Fibroblast of skin of left quadriceps (primary cell): ENCODE measurements around the gene POLD2.

ENCODE experiments used
- DNase-seq, 2 experiments: peaks; one replicate each; pipeline ENCODE4 v3.0.0-alpha.2; 2013; ENCODE audit warnings: low read depth in 2 of 2

Gene POLD2

DNA sequence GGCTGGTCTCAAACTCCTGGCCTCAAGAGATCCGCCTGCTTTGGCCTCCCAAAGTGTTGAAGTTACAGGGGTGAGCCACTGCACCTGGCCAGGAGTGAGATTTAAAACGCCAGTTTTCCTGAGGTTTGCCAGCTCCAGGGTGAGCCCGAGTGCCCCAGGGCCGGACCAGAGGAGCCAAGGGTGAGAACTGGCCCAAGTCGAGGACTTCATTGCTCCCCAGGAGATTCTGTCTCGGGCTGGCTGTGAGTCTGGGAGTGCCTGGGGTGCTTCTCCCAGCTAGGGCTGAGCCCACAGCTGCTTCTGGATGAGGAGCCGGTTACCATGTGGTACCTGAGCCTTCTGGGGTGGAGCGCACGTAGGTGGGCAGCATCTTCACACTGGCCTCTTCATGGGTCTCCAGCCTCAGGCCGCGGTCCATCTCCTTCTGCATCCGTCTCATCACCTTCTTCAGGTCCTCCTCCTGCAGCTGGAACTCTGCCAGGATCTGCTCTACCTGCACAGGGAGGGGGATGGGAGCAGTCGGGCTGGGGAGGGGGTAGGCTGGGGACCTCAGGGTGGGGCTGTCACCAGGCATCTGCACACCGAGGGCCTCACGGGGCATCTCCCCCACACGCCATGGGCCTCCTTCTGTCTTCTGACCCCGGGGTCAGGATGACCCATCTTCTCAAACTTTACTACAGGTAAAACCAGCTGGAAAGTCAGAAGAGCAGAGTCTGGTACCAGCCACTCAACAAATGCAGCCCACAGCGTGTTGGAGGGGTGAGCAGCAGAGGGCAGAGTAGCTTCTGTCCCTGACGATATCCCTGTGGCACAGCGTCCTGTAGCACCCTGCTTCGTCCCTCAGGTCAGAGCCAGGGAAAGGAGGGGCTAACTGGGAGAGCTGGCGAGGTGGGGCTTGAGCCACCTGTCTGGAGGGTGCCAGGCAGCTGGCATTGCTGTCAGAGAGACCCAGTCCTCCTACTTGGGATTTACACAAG, 29.9 kb upstream of the POLD2 start:
- no peak for DNase-seq

DNA sequence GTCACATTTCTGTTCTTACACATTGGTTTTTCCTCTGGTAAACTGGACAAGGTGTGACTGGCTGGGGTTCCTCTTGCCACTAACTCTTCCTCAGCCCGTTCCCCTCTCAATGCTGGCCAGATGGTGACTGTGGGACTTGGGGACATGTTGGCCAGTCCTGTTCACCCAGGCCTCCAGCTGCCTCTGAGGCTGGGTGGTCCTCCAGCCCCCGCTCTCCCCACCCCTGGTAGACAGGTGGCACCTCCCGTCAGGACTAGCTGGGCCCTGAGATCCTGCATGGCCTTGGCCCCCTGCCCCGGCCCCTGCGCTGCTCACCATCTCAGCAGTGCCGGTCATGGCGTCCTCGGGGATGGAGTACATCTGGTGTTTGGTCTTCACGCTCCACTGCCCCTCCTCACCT, 28.6 kb upstream of the POLD2 start:
- DNase-seq = no peak

DNA sequence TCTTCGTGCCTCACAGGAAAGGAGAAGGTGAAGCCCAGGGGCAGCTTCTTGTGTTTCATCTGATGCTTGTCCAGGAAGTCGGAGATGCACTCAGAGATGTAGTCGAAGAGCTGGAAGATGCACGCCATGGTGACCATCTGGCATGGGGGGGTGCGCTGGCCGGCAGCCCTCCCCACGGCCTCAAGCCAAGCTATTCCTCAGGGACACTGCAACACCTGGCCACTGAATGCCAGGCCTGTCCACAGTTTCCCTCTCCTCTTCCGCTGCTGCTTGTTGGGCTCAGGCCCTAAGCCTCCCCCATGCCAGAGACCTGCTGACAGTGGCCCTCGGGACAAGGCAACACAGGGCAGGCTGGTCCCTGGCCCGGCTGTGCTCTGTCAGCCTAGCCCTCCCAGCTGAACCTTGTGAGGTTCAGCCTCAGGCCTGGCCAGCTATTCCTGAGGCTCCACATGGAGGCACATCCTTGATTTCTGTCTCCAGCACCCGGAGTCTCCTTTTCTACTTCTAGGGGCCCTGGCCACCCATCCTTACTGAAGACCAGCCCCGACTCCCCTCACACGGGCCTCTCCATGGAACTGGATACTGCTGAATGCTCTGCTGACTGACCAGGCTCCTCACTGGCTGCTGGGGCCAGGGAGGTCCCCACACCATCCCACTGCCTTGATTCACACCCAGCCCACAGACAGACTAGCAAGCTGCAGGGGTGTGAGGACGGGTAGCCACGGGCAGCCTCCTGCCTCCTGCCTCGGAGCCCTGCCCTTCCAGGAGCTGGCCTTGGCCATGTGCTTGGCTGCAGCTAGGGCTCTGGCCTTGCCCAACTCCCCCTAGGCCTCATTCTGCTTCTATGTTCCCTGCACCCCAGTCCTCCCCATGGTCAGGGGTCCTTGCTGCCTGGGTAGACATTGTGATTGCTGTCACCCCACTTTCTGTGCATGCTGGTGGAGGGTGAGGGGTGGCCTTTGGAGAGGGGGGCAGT, 27.9 kb upstream of the POLD2 start:
- DNase-seq = no peak

DNA sequence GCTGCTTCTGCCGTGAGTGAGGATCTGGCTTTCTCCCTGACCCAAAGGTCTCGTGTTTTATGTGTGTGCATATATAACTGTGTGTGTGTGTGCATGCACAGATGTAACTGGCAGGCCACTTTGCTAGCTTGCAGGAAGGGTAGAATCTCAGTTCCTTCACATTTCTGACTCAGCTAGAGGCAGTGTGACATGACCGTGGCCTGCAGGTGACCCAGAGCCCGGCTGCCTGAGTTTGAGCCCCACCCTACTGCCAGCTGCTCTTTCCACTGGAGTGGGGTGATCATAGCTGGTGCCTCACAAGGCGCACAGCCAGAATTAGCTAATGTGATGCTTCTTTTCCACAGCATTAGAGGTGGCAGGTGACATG, 27.1 kb upstream of the POLD2 start:
- DNase-seq = no peak

DNA sequence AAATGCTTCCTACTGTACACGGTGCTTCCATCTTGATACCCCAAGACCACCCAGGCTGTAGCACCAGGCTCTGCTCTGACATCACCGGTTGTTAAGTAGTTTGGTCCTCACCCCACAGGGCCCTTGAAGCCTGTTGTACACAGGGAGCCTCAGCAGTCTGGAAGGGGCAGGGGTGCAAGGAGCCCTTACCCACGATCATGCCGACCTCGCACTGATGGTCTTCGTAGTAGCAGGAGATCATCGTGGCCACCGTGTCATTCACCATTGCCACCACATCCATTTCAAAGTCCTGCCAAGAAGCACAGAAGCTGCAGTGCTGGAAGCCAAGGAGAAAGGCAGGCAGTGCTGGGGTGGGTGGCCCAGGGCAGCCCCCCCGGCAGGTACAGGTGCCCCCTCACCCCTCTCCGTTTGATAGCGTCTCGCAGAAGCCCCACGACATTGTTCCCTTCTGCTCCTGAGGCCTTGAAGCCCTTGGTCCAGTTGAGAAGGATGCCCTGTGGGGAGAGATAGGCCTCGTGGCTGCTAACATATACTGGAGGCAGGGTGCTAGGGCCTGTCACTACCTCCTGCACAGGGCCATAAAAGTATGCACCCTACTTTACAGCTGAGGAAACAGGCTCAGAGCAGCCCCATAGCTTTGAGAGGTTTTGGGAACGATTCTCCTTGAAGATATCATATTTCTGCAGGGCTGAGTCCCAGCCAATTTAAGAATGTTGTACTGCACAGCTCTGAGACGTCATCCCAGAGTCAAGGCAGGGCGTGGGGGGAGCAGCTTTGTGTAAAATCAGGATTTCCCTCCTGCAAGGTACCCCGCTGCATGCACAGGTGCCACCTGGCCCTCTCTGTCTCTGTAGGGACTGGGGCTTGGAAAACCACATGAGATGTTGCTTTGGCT, 26.5 kb upstream of the POLD2 start:
- no peak for DNase-seq

DNA sequence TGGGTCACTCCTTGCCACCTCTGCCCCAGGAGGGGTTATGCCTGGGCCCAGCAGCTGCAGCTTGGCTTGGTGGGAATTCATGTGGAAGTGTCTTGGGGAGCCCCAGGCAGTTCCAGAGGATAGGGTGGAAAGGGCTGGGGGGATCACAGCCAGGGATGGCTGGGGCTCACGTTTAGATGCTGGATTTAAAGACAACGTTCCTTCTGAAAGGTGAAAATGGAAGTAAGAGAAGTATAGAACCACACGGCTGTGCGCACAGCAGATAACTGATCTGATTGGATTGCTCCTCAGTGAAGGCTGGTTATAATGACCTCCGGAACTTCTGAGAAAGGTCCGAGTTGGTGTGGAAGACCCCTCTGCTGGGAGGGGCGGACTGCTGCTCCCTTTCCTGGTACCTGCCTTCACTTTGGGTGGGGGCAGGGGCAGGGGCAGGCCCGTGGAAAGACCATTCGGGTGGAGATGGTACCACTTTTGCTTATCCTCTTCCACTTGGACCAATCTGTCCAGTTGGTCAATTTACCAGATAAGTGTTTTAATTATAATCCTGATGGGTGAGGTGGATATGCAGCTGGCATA, 25.7 kb upstream of the POLD2 start:
- no peak for DNase-seq

DNA sequence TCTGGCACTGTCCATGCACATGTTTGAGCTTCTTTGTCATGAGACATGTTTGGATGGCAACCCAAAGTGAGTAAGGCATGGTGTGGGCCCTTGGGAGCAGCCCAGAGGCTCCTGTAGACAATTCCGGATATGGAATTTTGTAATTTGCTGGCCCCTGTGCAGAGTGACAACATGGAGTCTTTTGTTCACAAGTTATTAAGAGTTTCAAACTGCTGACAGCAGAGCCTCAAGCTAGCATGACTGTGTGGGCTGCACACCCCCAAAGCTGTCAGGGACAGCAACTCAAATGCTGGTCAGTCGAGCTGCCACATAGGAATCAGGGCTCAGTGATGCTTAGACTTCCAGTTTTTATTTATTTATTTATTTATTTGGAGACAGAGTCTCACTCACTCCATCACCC, 24.8 kb upstream of the POLD2 start:
- DNase-seq = no peak

DNA sequence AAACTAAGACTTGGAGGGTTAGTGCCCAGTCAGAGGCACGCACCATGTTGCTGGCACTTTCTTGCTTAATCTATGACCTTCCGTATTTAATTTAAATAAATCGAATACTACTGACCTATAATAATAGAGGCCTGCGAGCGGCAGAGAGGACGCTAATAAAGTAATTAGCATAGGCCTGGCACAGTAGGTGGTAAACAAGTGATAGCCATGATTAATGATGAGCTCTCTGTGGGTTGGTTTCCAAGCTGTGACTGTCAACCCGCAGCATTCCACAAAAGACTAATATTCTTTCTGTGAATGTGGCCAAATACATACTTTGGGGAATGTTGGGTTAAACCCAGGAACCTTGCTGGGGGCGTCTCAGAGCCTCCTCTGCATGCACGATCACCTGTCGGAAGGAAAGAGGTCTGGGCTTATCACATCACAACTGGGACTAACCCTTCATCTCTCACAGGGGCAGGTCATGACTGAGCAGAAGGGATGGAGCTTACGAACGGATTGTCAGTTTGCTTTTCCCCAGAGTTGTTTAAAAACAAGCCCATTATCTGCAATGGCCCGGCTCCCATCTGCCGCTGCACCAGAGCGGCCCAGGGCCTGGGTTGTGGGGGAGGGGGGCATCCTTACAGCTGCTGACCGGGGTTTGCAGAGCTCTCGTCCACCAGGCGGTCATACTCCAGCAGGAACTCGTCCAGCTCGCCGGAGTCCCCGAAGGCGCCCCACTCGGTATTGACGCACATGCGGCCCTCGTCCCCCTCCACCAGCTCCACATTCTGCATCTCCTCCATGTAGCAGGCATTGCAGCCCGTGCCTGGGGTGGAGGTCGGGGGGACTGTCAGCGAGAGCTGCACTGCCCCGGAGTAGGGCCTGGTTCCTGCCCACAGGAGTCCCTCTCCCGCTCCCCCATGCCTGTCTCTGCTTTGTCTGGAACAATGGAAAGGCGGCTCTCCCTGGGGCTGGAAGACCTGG, 24.0 kb upstream of the POLD2 start:
- DNase-seq = no peak

DNA sequence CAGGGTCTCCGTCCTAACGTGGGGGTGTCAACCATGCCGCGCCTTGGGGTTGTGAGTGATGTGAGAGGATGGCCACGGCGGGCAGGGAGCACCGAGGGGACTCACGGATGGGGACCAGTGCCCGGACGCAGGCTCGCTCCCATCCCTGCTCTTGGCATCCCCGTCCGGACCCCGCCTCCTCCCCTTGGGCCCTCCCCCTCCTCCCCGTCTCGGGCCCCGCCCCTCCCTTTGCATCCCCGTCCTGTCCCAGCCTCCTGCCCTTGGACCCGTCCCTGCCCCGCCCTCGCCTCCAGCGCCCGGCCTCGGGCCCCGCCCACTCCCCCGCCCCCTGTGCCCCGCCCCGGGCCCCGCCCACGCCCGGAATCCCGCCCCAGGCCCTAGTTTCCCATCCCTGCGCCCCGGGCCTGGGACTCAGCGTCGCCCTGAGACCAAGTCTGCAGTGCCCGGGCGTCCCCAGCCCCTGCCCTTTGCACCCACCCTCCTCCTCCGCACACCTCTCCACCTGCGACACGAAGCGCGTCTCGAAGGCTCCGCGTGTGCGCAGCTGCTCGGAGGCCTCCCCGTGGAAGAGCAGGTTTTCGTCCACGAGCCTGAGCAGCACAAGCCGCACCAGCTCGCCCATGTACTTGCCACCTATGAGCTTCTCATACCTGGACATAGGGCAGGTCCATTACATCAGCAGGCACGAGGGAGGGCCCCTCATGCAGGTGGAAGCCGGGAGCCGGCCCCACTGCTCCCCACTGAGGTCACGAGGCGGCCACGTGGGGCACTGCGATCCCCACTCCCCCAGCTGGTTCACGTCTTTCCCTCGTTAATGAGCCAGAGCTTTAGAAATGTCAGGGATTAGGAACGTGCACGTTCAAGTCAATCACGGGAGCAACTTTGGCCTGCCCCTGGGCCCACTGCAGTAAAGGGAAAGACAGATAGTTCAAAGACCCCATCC, 22.9 kb upstream of the POLD2 start:
- peak; percentile 27 to 29 for DNase-seq

DNA sequence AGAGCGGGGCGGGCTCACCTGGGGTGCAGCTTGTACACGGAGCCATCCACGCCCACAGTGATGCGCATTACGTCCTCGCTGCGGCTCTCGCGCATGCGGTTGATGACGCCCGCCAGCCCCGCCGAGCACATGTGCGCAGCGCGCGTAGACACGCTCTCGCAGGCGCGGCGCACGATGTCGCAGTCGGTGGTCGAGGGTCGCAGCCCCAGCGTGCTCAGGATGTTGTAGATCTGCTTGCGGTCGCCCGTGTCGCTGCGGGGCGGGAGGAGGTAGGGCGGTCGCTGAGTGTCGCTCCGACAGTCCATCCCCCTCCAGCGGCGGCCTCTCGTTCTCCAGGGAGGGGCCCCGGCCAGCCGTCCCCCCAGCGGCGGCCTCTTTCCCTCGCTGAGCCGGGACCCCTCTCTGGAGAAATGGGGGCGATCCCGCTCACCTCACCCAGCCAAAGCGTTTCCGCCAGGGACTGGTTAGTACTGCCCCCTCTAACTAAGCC, 22.2 kb upstream of the POLD2 start:
- no peak for DNase-seq

DNA sequence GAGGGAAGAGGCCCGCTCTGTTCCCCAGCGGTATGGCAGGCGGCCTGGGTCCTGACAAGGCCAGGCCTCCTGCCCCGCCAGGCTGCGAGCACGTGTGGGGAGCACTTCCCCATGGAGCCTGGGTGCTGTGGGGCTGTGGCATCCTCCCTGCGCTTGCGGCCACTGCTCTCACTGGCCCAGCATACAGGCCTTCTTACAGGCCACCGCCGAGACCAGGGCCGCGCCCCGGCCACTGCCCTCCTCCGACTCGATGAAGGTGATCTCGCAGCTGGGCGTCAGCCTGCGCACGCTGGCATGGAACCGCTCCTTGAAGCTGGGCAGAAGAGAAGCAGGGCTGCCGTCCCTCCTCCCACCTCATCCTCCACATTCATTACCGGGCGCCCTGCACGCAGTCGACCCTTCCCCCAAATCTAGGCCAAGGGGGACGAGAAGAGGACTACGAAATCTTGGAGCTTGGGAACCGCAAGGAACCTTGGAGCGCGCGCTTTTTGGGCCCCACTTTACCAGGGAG, 21.7 kb upstream of the POLD2 start:
- no peak for DNase-seq

DNA sequence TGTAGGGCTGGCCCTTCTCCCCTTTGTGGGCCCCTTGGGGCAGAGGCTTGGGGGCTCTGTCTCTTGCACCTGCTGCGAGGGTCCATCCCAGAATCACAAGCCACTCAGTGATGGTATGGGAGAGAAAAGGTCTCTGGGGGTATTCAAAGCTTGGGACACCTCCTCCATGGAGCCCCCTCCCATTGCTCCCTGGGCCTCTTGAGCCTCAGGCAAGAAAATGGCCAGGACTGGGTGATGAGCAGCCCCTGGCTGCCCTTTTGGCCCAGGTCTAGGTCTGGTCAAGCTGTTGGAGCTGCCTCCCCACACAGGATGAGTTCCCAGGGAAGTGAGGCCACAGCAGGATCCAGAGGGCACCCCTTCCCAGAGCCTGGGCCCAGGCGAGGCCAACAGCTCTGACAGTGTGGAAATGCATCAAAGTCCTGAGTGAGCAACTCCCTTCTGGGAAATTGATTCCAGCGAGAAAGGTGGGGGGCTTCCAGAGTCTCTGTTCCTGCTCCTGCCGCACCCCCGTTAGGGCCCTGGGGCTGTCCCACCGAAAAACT, 21.1 kb upstream of the POLD2 start:
- no peak for DNase-seq

DNA sequence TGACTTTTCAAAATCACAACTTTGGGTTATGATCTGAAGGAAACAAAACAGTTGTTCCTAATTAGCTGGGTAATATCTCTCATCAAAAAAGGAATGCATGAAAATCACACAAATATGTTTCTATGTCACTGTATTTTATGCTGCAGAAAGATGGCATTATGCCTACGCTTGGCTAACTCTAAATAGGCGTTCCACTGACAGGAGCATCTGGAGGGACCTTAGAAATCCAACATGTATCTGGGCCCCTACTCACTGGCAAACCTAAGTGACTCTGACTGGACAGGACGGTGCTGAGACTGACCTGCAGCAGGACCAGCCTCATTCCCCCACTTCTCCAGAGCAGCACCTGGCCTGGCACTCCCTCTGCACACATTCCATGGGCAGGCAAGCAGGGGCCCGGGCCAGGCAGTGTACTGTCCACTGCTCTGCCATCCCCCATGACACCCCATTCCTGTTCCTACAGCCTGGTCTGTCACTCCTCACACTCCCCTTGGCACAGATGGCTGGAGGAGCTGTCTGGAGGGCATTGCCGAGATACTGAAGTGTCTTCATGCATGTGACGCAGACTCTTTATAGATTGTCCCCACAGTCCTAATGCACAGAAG, 20.4 kb upstream of the POLD2 start:
- no peak for DNase-seq

DNA sequence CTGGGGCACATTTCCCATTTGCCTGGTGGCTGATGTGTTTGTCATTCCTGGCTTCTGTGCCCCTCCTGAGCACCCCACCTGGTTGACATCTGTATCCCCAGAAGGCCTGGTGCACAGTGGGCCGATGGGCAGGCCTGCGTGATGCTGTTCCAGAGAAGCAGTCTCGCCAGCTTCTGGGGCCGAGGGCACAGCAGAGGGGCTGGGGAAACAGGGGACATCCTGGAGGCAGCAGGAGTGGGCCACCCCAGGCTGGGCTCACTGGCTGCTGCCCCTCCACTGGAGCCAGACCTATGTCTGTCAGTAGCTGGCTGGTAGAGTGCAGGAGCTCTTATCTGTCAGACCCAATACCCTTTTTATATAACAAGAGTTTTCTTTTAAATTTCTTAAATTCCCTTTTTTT, 18.7 kb upstream of the POLD2 start:
- no peak for DNase-seq

DNA sequence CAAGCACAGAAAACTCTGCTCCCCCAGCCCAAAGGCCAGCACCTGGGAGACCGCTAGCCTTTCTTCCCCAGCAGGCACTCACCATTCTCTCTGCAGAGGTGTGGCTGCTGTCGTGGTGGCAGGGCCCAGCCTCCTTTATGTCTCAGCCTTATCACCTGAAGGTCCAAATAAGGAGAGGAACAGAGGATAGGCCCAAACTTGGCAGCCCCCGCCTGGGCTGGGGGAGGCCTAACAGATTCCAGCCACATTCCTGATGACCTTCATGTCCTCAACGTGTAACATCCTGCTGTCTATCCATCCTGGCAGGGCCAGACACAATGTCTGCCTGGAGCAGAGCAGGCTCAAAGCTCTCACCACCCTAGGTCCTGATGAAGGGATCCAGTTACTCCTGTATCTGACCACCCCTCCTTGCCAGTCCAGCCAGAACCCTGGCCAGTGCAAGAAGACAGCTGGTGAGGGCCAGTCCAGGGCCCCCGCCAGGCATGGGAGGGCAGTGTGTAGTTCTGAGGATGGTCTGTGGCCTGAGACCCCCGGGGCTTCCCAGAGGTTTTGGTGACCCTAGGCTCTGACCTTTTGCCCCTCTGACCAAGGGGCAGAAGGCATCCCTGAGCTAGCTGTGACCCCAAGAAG, 18.0 kb upstream of the POLD2 start, which contains the start of gene MYL7:
MYL7 (minus strand) TSS at position 112 of the 630 bp plus-strand sequence; CDS start at position 85, 27 bp downstream.
- no peak for DNase-seq

DNA sequence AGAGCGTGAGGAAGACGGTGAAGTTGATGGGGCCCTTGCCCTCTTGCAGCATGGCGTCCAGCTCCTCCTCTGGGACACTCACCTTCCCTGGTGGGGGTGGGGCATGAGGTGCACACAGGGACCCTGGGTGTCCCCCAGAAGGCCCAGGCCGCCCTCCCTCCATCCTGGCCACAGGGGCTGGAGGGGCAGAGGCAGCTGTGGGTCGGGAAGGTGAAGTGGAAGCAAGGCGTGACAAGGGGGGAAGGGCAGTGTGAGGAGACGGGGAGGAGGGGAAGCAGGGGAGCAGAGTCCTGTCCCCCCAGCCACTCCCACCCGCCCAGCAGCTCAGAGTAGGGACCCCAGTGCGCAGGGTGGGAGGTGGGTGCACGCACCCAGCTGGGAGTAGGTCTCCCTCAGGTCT, 17.0 kb upstream of the POLD2 start:
- no peak for DNase-seq
